ENCODE data around the gene ZNF426. TPM values are rescaled to one million over a fixed set of nuclear protein-coding genes. Genes with fewer than 3 reads are reported as not detected.

ZNF426 gene
- total RNA-seq, 4 donors from 2014 or later: 3.2 to 4.8 (median 3.8) TPM

DNA sequence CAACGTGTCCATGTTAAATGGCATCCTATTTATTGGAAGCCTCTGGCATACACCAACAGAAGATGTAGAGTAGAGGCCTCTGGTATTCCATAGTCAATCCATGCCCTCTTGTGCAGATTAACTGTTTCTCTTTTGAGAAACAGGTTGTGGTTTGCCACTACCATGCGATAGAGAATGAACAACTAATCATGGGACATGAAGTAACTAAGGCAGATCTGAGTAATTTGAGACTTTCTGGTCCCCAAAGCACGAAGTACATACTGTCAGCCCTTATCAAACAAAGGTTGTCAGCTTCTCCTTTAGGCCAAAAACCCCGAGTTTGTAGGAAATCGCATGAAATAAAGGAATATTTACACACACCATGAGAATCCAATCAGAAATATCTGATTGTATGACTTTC, 42.3 kb upstream of the ZNF426 start:
- DNase-seq (no peak), ATAC-seq (no peak)
- no peak overlapping the region for H3K4me3 ChIP-seq
- TF ChIP-seq POLR2A (IDR thresholded peaks at IDR 0.05): no peak
- TF ChIP-seq, protein P1, sequence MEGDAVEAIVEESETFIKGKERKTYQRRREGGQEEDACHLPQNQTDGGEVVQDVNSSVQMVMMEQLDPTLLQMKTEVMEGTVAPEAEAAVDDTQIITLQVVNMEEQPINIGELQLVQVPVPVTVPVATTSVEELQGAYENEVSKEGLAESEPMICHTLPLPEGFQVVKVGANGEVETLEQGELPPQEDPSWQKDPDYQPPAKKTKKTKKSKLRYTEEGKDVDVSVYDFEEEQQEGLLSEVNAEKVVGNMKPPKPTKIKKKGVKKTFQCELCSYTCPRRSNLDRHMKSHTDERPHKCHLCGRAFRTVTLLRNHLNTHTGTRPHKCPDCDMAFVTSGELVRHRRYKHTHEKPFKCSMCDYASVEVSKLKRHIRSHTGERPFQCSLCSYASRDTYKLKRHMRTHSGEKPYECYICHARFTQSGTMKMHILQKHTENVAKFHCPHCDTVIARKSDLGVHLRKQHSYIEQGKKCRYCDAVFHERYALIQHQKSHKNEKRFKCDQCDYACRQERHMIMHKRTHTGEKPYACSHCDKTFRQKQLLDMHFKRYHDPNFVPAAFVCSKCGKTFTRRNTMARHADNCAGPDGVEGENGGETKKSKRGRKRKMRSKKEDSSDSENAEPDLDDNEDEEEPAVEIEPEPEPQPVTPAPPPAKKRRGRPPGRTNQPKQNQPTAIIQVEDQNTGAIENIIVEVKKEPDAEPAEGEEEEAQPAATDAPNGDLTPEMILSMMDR (IDR thresholded peaks at IDR 0.05 in 4 of 5, conservative IDR thresholded peaks at IDR 0.05 in 1 of 5): no peak
- peaks cover 0 to 16% (median 0%) of the 10 kb centered on the region in 3 donors for H3K9me3 ChIP-seq
- intact Hi-C loops (cut with DNase I; ENCODE audit: low total_unique reads): loop anchor here (5.0 to 10.0 kb wide), 3 partner anchors 43 to 212 kb away; partner anchors contain the start of genes ZNF266 and ZNF426
- H3K4me1 ChIP-seq: peaks cover 8 to 10% of the 10 kb centered on the region in 2 donors
- H3K27me3 ChIP-seq: peaks cover 0 to 3% (median 0%) of the 10 kb centered on the region in 3 donors
- peaks cover 0 to 25% of the 10 kb centered on the region in 2 donors for H3K36me3 ChIP-seq
- no peak overlapping the region for H3K27ac ChIP-seq
- in situ Hi-C loops (cut with MboI; ENCODE audit: low sequenced_read_pairs in 4 of 4): loop anchor here in 1 of 4 donors (10.0 kb wide), 1 partner anchor 446 kb away; no protein-coding TSS in a partner anchor

DNA sequence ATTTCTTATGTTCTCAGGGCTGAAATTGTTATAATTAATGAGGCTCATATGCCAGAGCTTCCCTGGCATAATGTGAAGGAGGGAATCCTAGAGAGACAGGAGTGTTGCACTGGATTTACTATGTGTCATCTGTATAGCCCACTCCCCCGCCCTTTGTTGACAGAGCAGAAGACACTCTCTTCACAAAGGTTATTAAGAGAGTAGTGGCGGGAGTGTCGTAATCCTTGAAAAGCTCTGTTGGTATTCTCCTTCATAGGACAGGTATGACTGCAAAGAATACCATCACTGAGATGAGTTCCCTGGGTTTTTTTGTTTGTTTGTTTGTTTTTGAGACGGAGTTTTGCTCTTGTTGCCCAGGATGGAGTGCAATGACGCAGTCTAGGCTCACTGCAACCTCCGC, 31.8 kb upstream of the ZNF426 start:
- in situ Hi-C loops (cut with MboI; ENCODE audit: low sequenced_read_pairs in 4 of 4): no loop called here
- ATAC-seq: no peak
- intact Hi-C loops (cut with DNase I; ENCODE audit: low total_unique reads): no loop called here
- H3K27me3 ChIP-seq: no peaks in the 10 kb centered on the region
- TF ChIP-seq, protein P1 (IDR thresholded peaks at IDR 0.05 in 4 of 5, conservative IDR thresholded peaks at IDR 0.05 in 1 of 5): no peak
- TF ChIP-seq POLR2A (IDR thresholded peaks at IDR 0.05): no peak
- no peaks in the 10 kb centered on the region for H3K4me1 ChIP-seq
- H3K27ac ChIP-seq: no peak overlapping the region
- peaks cover 24 to 62% of the 10 kb centered on the region in 2 donors for H3K36me3 ChIP-seq
- no peak overlapping the region for H3K4me3 ChIP-seq
- DNase-seq: no peak
- peaks cover 9 to 84% (median 51%) of the 10 kb centered on the region in 3 donors for H3K9me3 ChIP-seq

DNA sequence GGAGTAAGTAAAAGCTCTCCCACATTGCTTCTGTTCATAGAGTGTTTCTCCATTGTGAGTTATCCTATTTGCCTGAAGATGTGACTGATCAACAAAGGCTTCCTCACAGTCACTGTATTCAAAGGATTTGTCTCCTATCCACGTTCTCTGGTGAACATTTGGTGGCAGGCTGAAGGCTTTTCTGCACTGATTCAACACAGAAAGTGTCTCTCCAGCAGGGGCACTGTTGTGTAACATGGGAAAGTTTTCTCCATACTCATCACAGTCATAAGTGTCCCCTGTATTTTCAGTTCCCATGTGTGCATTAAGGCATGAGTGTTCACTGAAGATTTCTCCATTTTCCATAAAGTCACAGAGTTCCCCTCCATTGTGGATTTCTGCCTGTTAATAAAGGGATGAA, 28.3 kb upstream of the ZNF426 start:
- Histone ChIP-seq H3K36me3 (peaks cover 37 to 89% of the 10 kb centered on the region in 2 donors), H3K4me3 (peak overlapping the region in 1 of 4 donors; percentile 27), H3K27ac (no peak overlapping the region), H3K9me3 (peaks cover 4 to 92% (median 47%) of the 10 kb centered on the region in 3 donors), H3K27me3 (no peaks in the 10 kb centered on the region), H3K4me1 (no peaks in the 10 kb centered on the region)
- in situ Hi-C loops (cut with MboI; ENCODE audit: low sequenced_read_pairs in 4 of 4): no loop called here
- no peak for TF ChIP-seq POLR2A (IDR thresholded peaks at IDR 0.05)
- TF ChIP-seq, protein P1 (IDR thresholded peaks at IDR 0.05 in 4 of 5, conservative IDR thresholded peaks at IDR 0.05 in 1 of 5): no peak
- no peak for DNase-seq
- no peak for ATAC-seq
- intact Hi-C loops (cut with DNase I; ENCODE audit: low total_unique reads): no loop called here

DNA sequence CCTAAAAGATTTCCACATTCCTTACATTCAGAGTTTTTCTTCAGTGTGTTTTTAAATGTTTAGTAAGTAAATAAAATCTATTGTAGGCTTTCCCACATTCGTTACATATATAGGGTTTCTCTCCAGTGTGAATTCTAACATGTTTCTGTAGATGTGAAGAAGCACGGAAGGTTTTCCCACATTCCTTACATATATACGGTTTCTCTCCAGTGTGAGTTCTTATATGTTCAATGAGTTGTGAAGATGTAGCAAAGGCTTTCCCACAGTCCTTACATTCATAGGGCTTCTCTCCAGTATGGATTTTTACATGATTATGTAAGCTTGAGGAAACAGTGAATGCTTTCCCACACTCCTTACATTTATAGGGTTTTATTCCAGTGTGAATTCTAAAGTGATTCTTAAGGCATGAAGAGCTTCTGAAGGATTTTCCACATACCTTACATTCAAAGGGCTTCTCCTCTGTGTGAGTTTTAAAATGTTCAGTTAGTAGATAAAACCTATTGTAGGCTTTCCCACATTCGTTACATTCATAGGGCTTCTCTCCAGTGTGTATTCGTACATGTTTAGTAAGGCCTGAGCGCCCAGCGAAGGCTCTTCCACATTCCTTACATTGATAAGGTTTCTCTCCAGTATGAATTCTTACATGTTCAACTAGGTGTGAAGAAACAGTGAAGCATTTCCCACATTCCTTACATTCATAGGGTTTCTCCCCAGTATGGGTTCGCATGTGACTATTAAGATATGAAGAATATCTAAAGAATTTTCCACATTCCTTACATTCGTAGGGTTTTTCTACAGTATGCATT, 27.7 kb upstream of the ZNF426 start:
- Histone ChIP-seq H3K4me3 (peak overlapping the region in 1 of 4 donors; percentile 27), H3K27ac (no peak overlapping the region), H3K9me3 (peaks cover 4 to 92% (median 44%) of the 10 kb centered on the region in 3 donors), H3K4me1 (no peaks in the 10 kb centered on the region), H3K27me3 (no peaks in the 10 kb centered on the region), H3K36me3 (peaks cover 37 to 95% of the 10 kb centered on the region in 2 donors)
- intact Hi-C loops (cut with DNase I; ENCODE audit: low total_unique reads) (no loop called here), in situ Hi-C loops (cut with MboI; ENCODE audit: low sequenced_read_pairs in 4 of 4) (no loop called here)
- TF ChIP-seq POLR2A (IDR thresholded peaks at IDR 0.05): no peak
- TF ChIP-seq, protein P1 (IDR thresholded peaks at IDR 0.05 in 4 of 5, conservative IDR thresholded peaks at IDR 0.05 in 1 of 5): no peak
- no peak for DNase-seq
- ATAC-seq: no peak

All from gastrocnemius medialis (tissue), 4 donors.